Gastrocnemius medialis (tissue), 4 donors: ENCODE measurements around the gene RELA.

Source experiments
- POLR2A ChIP-seq, 2 donors: fragments of 450-650 bp; IDR thresholded peaks; one replicate each; pipeline ENCODE4 v1.6.1; 2017; ENCODE audit warnings: antibody characterized with exemption in 2 of 2, mild to moderate bottlenecking in 2 of 2, moderate library complexity in 2 of 2
- TF ChIP-seq, protein P1 (sequence below), 5 experiments: fragments of 450-650 bp in 3 of 5; fragments of 200-600 bp in 2 of 5; sonication (generic) in 2 of 5; IDR thresholded peaks in 4 of 5; conservative IDR thresholded peaks in 1 of 5; 1 replicate in 4 of 5; 2 replicates in 1 of 5; pipeline ENCODE4 v1.5.1; 2016 to 2019; ENCODE audit warnings: antibody characterized with exemption in 5 of 5, mild to moderate bottlenecking in 3 of 5, moderate library complexity in 3 of 5

DNA sequence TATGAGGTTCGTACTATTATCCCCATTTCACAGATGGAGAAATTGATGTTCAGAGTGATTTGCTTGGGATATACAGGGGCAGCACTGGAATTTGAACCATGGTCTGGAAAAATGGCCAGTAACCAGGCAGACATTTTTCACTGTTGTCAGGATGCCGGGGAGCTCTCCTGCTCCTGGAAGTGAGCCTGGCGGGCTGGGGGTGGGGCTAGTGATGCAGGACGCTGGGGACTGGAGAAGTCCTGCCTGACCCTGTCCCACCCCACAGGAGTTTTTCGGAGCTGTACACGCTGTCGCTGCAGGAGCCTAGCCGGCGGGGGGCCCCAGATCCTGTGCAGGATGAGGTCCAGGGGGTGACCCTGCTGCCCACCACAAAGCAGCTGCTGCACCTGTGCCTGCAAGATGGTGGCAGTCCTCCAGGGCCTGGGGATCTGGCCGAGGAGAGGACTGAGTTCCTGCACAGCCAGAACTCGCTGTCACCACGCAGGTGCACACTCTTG, 13.7 kb downstream of the RELA start:
- TF ChIP-seq, protein P1, sequence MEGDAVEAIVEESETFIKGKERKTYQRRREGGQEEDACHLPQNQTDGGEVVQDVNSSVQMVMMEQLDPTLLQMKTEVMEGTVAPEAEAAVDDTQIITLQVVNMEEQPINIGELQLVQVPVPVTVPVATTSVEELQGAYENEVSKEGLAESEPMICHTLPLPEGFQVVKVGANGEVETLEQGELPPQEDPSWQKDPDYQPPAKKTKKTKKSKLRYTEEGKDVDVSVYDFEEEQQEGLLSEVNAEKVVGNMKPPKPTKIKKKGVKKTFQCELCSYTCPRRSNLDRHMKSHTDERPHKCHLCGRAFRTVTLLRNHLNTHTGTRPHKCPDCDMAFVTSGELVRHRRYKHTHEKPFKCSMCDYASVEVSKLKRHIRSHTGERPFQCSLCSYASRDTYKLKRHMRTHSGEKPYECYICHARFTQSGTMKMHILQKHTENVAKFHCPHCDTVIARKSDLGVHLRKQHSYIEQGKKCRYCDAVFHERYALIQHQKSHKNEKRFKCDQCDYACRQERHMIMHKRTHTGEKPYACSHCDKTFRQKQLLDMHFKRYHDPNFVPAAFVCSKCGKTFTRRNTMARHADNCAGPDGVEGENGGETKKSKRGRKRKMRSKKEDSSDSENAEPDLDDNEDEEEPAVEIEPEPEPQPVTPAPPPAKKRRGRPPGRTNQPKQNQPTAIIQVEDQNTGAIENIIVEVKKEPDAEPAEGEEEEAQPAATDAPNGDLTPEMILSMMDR (IDR thresholded peaks at IDR 0.05 in 4 of 5, conservative IDR thresholded peaks at IDR 0.05 in 1 of 5): no peak
- no peak for TF ChIP-seq POLR2A (IDR thresholded peaks at IDR 0.05)
